Iris pigment epithelial cell (primary cell): Measurements from ENCODE around the gene PUM2.
A peak's percentile ranks its signal among the peaks of the same experiment; 100 is the strongest.
"Not testable (repeated sequence)": the region's sequence is repeated elsewhere in the genome, so short reads cannot be mapped to it uniquely, and the experiment has no call there.

Experiments
- DNase-seq: peaks from one replicate; pipeline ENCODE4 v3.0.0-alpha.2; 2011; ENCODE audit warnings: low read depth

The PUM2 gene

GRCh38 chr2:20368706-20369105 lies 18.1 kb upstream of the PUM2 start:
- DNase-seq: no peak

GRCh38 chr2:20367929-20368328 lies 17.3 kb upstream of the PUM2 start:
- DNase-seq: not testable (repeated sequence)

- no peak for DNase-seq
Measured at GRCh38 chr2:20366672-20367116, 16.1 kb upstream of the PUM2 start.

- peak; percentile 84 for DNase-seq
Measured at GRCh38 chr2:20365249-20365817, 14.7 kb upstream of the PUM2 start.

DNA sequence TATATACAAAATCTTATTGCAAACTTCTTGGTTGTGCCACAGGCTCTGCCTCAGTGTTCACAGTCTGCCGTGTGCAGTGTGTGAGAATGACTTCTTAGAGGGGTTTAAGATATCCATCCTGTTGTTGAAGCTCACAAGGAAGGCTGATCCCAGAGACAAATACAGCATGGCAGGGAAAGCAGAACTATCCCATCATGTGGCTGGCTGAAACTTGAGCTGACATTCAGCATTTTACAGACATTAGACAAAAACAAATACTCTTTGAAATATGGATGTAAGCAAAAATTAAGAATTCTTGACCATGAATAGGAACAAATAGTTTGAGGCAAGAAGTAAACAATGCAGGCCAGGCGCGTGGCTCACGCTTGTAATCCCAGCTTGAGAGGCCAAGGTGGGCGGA lies 12.9 kb upstream of the PUM2 start:
- DNase-seq: no peak

- DNase-seq: no peak
Measured at GRCh38 chr2:20362701-20363435, 12.2 kb upstream of the PUM2 start.

GRCh38 chr2:20361893-20362292 lies 11.2 kb upstream of the PUM2 start:
- no peak for DNase-seq

DNA sequence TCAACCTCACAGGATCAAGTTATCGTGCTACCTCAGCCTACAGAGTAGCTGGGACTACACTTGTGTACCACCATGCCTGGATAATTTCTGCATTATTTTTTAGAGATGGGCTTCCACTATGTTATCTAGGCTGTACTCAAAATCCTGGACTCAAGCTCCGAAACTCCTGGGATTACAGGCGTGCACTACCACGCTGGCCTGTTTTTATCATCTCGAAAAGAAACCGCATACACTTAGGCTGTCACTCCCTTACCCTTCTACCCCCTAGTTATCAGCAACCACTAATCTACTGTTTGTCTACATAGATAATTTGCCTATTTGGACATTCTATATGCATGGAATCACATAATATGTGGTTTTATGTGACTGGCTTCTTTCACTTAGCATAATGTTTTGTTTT lies 8.5 kb upstream of the PUM2 start:
- no peak for DNase-seq

- DNase-seq: no peak
Measured at GRCh38 chr2:20357638-20358389, 7.2 kb upstream of the PUM2 start.

GRCh38 chr2:20356042-20356441 lies 5.4 kb upstream of the PUM2 start:
- DNase-seq: peak; percentile 98

- DNase-seq: peak; percentile 88
Measured at GRCh38 chr2:20355131-20355530, 4.5 kb upstream of the PUM2 start.

DNA sequence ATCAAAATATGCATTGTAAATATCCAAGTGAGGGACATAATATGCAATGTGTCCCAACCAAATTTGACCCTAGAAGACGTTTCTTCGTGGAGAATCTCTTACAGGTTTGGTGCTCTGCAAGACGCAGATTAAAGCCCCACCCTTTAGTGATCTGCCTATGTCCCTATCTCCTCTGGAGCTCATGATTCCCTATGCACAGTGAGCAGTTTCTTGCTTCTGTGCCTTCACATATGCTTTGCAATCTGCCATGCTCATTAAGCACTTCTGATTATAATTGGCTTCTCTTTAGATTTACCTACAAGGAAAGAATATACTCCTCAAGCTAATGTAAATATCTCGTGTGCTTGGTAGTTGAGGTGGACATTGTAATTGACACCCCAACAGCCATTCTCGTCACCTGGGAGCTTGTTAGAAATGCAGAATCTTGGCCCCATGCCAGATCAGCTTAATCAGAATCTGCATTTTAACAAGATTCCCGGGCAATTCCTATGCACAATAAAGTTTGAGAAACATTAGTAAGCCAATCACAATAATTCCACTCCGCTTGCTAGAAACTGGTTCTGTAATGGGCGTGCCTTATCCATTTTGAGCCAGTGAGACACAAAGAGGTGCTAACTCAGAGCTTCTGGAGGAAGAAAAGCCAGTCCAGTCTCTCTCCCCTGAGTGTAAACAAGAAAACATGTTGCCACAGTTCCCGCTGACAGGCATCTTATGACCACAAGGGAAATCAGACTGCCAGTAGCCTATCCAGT lies 2.8 kb upstream of the PUM2 start:
- no peak for DNase-seq

DNA sequence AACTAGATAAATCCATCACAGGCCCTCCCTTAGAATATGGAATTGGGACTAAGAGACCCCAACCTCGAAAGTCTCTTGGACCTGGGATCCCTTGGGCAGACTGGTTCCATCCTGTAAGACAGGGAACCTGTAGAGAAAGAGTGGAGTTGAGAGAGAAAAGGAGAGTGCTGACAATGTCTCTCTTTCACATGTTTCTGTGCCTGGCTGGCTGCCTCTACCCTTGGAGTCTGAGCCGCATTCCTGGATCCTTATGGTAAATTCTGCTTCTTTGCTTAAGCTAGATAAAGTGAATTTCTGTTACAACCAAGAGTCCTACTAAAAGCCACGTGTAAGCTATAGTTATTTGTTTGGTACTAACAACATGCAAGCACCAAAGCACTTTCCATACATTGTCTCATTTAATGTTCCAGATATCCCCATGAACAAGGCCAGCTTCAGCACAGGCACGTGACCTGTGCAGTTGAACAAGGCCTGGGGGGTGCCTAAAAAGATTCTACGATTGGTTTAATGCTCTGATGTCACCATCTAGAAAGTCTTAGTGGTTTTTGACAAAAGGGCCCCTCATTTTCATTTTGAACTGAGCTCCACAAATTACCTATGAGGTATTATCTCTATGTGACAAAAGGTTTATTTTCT lies 2.1 kb upstream of the PUM2 start:
- no peak for DNase-seq

- DNase-seq: no peak
Measured at GRCh38 chr2:20352230-20352578, 1.6 kb upstream of the PUM2 start.

DNA sequence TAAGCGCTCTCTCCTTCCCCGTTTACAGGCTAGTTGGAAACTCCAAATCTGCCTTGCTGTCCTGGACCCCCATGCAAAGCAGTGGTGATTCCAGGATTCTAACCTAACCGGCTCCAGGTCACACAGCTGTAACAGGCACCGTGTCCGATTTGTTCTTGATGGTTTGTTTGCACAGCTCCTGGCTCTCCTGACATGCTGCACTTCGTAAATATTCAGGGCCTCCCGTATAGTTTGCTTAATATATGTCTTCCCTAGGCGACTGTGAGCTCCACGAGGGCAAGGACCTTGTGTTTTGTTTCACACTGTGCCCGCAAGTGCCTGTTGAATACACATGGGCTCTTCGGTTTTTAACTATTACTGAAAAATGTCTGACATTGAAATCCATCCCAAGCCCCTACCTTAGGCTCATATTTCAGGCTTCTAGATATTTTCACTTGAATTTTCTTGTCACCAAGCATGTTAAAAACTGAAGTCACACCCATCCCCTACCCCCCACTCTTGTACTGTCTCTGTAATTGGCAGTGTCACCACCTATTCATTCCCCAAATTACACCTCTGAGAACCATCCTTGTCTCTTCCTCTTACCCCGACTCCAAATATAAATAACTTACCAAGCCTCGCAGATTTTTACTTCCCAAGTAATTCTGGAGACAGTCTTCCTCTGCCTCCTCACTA lies 1.0 kb upstream of the PUM2 start:
- no peak for DNase-seq

GRCh38 chr2:20350041-20350712 lies 467 bp downstream of the PUM2 start:
- no peak for DNase-seq

DNA sequence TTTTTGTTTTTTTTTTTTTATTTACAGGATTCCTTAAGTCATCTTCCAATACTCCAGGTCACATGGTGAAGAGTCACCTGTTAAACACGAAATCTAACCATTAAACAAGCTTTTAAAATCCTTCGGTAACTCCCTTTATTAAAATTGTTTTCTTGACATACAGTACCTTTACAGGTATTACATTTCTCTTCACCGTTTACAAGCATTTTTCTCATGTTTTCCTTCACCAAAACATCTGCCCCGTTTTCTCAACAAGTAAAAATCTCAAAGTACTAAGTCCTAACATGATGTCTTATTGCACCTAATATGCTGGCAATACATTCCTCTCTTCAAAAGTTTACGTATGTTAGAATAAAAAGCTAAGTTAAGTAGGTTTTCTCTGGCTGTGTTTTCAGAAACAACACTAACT lies 1.1 kb downstream of the PUM2 start:
- DNase-seq: no peak

DNA sequence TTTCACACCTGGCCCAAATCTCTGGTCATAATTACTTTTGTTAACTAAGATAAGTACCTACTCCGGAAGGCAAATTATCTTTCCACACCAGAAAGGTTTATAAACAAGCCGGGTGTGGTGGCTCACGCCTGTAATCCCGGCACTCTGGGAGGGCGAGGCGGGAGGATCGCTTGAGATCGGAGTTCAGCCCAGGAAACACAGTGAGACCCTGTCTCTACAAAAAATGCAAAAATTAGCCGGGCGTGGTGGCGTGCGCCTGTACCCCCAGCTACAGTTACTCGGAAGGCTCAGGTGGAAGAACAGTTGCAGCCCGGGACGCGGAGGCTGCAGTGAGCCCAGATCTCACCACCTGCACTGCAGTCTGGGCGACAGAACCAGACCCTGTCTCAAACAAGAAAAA lies 2.1 kb downstream of the PUM2 start:
- DNase-seq: no peak

- DNase-seq: peak; percentile 54
Measured at GRCh38 chr2:20346565-20347381, 3.9 kb downstream of the PUM2 start.

GRCh38 chr2:20343128-20343527 lies 7.5 kb downstream of the PUM2 start:
- DNase-seq: peak; percentile 56
